GM12878 (cell line): ENCODE results near the gene PTPN20. TPM values are rescaled to one million over a fixed set of nuclear protein-coding genes. Genes with fewer than 3 reads are reported as not detected.

Experiments
- ATAC-seq: fragments of 200-7000 bp; cut with Tn5 transposase; 3 replicates; pipeline ENCODE4 v1.9.1; 2020; ENCODE audit warnings: mild to moderate bottlenecking, moderate library complexity
- BruUV-seq: library from RNA; stranded (reverse); fragments of 400-500 nt; replicated peaks from 2 replicates; lab custom pipeline; 2021; lab: Mats Ljungman, UMichigan
- CTCF ChIA-PET: fragments of 300-600 bp; sonication (Branson Sonifier 250); formaldehyde crosslinking; extraction: SDS; loops from one replicate; lab custom pipeline; 2021; ENCODE audit warnings: inconsistent platforms; lab: Yijun Ruan, JAX
- POLR2A ChIA-PET: fragments of 350-600 bp; formaldehyde crosslinking; extraction: SDS; loops from one replicate; lab custom pipeline; 2021; ENCODE audit warnings: inconsistent platforms; lab: Charles Lee
- RAD21 ChIA-PET: fragments of 300-600 bp; sonication (Branson Sonifier 250); formaldehyde crosslinking; loops from one replicate; lab custom pipeline; 2023; ENCODE audit warnings: antibody characterized with exemption; ENCODE audit not compliant: unreplicated experiment; lab: Charles Lee
- SMC1A ChIA-PET: fragments of 300-600 bp; sonication (Branson Sonifier 250); formaldehyde crosslinking; loops from one replicate; lab custom pipeline; 2023; ENCODE audit not compliant: unreplicated experiment, uncharacterized antibody; lab: Charles Lee
- DNase-seq: peaks from one replicate; pipeline ENCODE4 v3.0.0-alpha.2; 2011; ENCODE audit warnings: low read depth, low spot score
- FAIRE-seq: peaks from 3 replicates; lab custom pipeline; 2011; peaks lifted over from hg19 to GRCh38; lab: Jason Lieb, UNC
- H2AFZ ChIP-seq: 2 replicates; pipeline ENCODE4 v1.6.0; 2011; ENCODE audit warnings: low read depth, low read length, control low read depth; ENCODE audit not compliant: control insufficient read depth
- H3K27ac ChIP-seq: 2 replicates; pipeline ENCODE4 v1.5.1; 2011; ENCODE audit warnings: control low read depth; ENCODE audit not compliant: control insufficient read depth, insufficient read depth
- H3K27me3 ChIP-seq, 2 experiments: replicated peaks in 1 of 2; 2 replicates each; pipeline versions ENCODE4 v1.6.0 to v1.6.1; 2011; ENCODE audit warnings: low read length in 1 of 2; ENCODE audit not compliant: control insufficient read depth in 2 of 2, insufficient read depth in 2 of 2
- H3K36me3 ChIP-seq, 2 experiments: 2 replicates each; pipeline ENCODE4 v1.5.1; 2011; ENCODE audit warnings: low read length in 1 of 2; ENCODE audit not compliant: control insufficient read depth in 2 of 2, insufficient read depth in 2 of 2
- H3K4me1 ChIP-seq: 2 replicates; pipeline ENCODE4 v1.6.1; 2011; ENCODE audit warnings: mild to moderate bottlenecking, low read length, moderate library complexity, mixed read lengths; ENCODE audit not compliant: control insufficient read depth, insufficient read depth
- H3K4me2 ChIP-seq: 2 replicates; pipeline ENCODE4 v1.6.0; 2011; ENCODE audit warnings: control low read depth; ENCODE audit not compliant: control insufficient read depth, insufficient read depth
- H3K4me3 ChIP-seq: fragments of 200-600 bp; sonication (generic); 2 replicates; pipeline ENCODE4 v1.5.1; 2016
- H3K79me2 ChIP-seq: 2 replicates; pipeline ENCODE4 v1.6.0; 2011; ENCODE audit warnings: low read length; ENCODE audit not compliant: control insufficient read depth, insufficient read depth
- H3K9ac ChIP-seq: 2 replicates; pipeline ENCODE4 v1.8.0; 2011; ENCODE audit warnings: low read length, control low read depth, mixed read lengths; ENCODE audit not compliant: control insufficient read depth, insufficient read depth
- H3K9me3 ChIP-seq: replicated peaks from 3 replicates; pipeline ENCODE4 v1.5.1; 2011; ENCODE audit warnings: mild to moderate bottlenecking, low read length; ENCODE audit not compliant: control insufficient read depth, insufficient read depth
- H4K20me1 ChIP-seq: 2 replicates; pipeline ENCODE4 v1.6.0; 2011; ENCODE audit not compliant: control insufficient read depth, insufficient read depth
- CHD1 ChIP-seq: IDR thresholded peaks from 2 replicates; pipeline ENCODE4 v1.6.1; 2012; ENCODE audit warnings: low read depth, low read length, improper control_type of control experiment
- NFIC ChIP-seq: IDR thresholded peaks from 2 replicates; pipeline ENCODE4 v1.6.1; 2012; ENCODE audit warnings: low read depth, mild to moderate bottlenecking, inconsistent platforms, low read length, moderate library complexity
- NR2F1 ChIP-seq: fragments of 450-650 bp; conservative IDR thresholded peaks from 2 replicates; pipeline ENCODE4 v1.6.1; 2017; ENCODE audit warnings: mild to moderate bottlenecking
- RUNX3 ChIP-seq: IDR thresholded peaks from 2 replicates; pipeline ENCODE4 v1.6.1; 2012; ENCODE audit warnings: low read length, inconsistent platforms
- SREBF2 ChIP-seq: IDR thresholded peaks from 2 replicates; pipeline ENCODE4 v1.6.1; 2012; ENCODE audit warnings: mild to moderate bottlenecking, low read length
- WGBS: methylation state at CpG from one replicate; pipeline ENCODE4 v1.1.6; 2016; ENCODE audit warnings: low lambda C conversion rate; ENCODE audit not compliant: insufficient replicate concordance, insufficient coverage; ENCODE audit errors: missing lambda C conversion rate; 5-methylcytosine and 5-hydroxymethylcytosine counted together
- in situ Hi-C: fragments of 300-500 bp; cut with MboI; formaldehyde crosslinking; loops from 9 replicates; pipeline ENCODE4 v1.14.3; 2018; ENCODE audit warnings: mixed read lengths
- intact Hi-C: fragments of 100-400 bp; cut with micrococcal nuclease; formaldehyde crosslinking; loops from one replicate; pipeline ENCODE4 v1.14.2; 2022; ENCODE audit not compliant: unreplicated experiment
- polyA plus RNA-seq, 11 experiments: library from polyadenylated mRNA; depleted of rRNA in 4 of 11; unstranded in 6 of 11; stranded (reverse) in 5 of 11; fragments of >200 nt; fragmentation: Nextera tagmentation in 4 of 11; fragmentation: Illumina TruSeq in 1 of 11; extraction: Ambion mirVana in 4 of 11; extraction: Trizol in 1 of 11; gene quantifications; 1 replicate in 1 of 11; 2 replicates in 10 of 11; pipeline versions ENCODE4 v1.2.1 to v1.2.3, GENCODE V29; 2011 to 2016; ENCODE audit warnings: inconsistent platforms in 2 of 11, missing spikeins in 2 of 11, low read depth in 1 of 11
- total RNA-seq, 4 experiments: library from RNA; depleted of rRNA in 3 of 4; stranded (reverse); fragments of >200 nt in 3 of 4; fragmentation: Illumina TruSeq in 1 of 4; extraction: Trizol in 1 of 4; gene quantifications; 2 replicates each; pipeline versions ENCODE4 v1.2.1 to v1.2.3, GENCODE V29; 2013 to 2021

Gene PTPN20
- total and polyA plus RNA-seq, 10 of the 15 experiments (the other 5 are each of a cell fraction or from before 2014, with no cell fraction given), result 0.04 to 3.4 (median 0.10) TPM; not detected in 4

DNA sequence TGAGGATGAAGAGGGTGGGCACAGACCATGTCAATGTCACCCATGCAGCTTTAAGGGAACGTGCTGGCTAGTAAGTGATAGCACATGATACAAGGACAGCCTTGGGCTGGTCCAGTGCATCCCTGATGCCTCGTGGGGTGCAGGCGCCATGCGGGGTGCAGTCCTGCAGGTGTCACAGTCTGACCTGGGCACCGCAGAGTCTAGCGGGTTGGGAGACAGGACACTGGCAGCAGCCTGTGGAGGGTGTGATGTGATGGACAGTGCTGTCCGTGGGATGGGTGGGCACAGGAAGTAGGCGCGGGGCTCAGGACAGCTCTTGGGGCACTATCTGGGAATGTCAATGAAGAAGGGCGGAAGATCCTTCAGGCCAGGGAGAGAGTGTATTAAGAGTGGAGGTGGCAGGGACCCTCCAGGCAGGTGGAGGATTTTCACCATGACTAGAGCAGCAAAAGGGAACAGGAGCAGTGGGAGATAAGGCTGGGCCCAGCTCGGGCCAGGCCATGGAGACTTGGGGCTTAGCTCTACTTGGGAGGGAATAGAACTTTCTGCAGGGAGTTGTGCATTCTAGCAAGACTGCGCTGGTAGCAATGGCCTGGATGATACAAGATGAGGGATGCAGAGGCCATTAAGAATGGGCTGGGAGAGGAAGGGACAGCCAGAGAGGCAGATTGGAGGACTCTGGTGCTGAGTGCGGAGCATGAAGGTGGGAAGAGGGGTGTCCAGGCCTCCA is 122.5 kb downstream of the PTPN20 start (continued):
- TF ChIP-seq SREBF2 (no peak), CHD1 (no peak), RUNX3 (no peak), NFIC (no peak)

DNA sequence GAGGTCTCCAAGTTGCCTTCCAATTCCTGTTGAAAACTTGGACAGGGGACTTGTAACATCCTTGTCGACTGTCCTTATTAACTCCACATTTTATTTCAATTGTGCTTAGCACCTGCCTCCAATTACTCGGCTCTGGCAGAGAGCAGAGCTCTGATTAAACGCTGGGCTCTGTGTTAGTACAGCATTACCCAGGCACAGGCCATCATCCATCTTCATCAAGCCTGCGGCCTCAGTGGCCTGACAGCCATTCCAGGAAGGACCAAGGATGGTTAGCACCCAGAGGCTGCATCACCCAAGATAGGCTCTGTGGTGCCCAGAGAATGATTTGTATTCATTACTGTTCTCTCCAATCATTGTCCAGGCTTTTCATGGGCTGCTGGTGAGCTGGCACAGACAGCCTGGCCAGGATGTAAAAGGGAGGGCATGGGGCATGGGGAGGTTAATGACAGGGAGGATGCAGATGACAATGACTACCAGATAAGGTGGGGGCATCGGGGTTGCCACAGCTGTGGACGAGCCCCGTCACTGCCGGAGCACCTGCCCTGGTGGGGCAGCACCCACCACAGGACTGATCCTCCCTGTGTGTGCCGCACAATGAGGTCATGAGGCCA is 123.3 kb downstream of the PTPN20 start:
- H2AFZ ChIP-seq, result no peak overlapping the region
- ChIA-PET POLR2A (no interaction called here), SMC1A (interaction anchor here (0.6 kb wide), 1 partner anchor 128 kb away, joined by 5 read pairs; no protein-coding TSS in a partner anchor), CTCF (no interaction called here), RAD21 (no interaction called here)
- WGBS, result 28% methylated on average over 6 of the region's 9 CpGs
- no peak overlapping the region for H3K4me2 ChIP-seq
- H3K4me3 ChIP-seq, result no peak overlapping the region
- no peak overlapping the region for H3K27ac ChIP-seq
- no peak for ATAC-seq
- H3K79me2 ChIP-seq, result no peaks in the 10 kb centered on the region
- no peaks in the 10 kb centered on the region for H3K4me1 ChIP-seq
- no peak for FAIRE-seq
- intact Hi-C loops (no loop called here), in situ Hi-C loops (no loop called here)
- TF ChIP-seq NR2F1, result no peak
- H3K36me3 ChIP-seq, result no peaks in the 10 kb centered on the region
- H3K9me3 ChIP-seq, result no peaks in the 10 kb centered on the region
- H3K9ac ChIP-seq, result no peak overlapping the region
- H3K27me3 ChIP-seq, result peaks cover 0 to 3% of the 10 kb centered on the region in 2 experiments; a peak in 1 of 4 replicates
- H4K20me1 ChIP-seq, result no peaks in the 10 kb centered on the region
- no TSS peak for BruUV-seq
- DNase-seq, result no peak
